NB4 (cell line): Measurements from ENCODE around the gene EDIL3.

Source experiments
- CTCF ChIP-seq: IDR thresholded peaks from one replicate; pipeline ENCODE4 v1.5.1; 2012; ENCODE audit warnings: low read depth, low read length
- MAX ChIP-seq: IDR thresholded peaks from 2 replicates; pipeline ENCODE4 v1.6.1; 2011; ENCODE audit warnings: low read depth, low read length
- MYC ChIP-seq: IDR thresholded peaks from 2 replicates; pipeline ENCODE4 v1.6.1; 2011; ENCODE audit warnings: low read depth, low read length
- POLR2A ChIP-seq: IDR thresholded peaks from 2 replicates; pipeline ENCODE4 v1.6.1; 2011; ENCODE audit warnings: mild to moderate bottlenecking; ENCODE audit not compliant: insufficient read length; ENCODE audit errors: extremely low read depth

- TF ChIP-seq CTCF (no peak), MAX (no peak), POLR2A (no peak), MYC (no peak)
Observed at GRCh38 chr5:83956386-83956785, 428.3 kb downstream of the EDIL3 start.
